GM19193 (cell line): Measurements from ENCODE around the gene HOXB9.

Experiments
- POLR2A ChIP-seq: IDR thresholded peaks from 4 replicates; pipeline ENCODE4 v1.6.1; 2011; ENCODE audit not compliant: insufficient read depth, insufficient read length; ENCODE audit errors: extremely low read depth

HOXB9 gene

DNA sequence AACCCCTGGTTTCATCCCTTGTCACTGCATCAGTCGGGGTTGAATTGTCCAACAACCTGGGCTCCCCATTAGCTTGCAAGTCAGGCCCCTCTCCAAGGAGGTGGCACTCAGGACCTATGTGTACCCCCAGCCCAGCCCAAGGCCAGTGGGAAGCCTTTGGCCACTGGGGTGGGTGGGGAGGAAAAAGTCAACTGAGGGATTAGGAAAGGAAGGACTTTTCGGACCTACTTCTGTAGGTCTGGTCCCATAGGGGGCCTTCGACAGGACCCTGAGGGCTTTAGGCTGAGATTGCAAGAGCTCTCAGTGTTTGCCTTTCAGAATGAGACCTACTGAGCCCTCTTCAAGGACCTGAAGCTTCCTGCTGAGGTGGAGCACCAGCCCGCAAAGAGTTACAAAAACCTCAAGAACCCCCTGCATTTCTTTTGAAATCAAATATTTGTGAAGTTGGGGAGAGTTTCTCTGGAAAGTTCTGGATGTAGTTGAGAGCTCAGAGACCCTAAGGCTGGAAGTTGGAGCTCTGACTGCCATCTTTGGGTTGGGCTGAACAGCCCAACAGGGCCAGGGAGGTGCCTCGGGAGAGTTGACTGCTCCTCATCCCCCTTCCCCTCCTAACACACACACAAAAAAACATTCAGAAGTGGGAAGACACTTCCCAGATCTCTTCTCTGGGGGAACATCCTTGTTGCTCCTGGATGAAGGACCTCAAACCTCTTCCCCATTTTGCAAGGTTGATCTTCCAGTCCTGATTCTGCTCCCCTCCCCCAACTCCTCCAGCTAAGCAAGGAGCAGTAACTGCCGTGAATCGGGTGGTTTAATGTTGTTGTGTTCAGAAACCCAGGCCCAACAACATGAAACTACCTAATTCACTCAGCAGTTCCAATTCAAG, 5.8 kb upstream of the HOXB9 start:
- TF ChIP-seq POLR2A: no peak

DNA sequence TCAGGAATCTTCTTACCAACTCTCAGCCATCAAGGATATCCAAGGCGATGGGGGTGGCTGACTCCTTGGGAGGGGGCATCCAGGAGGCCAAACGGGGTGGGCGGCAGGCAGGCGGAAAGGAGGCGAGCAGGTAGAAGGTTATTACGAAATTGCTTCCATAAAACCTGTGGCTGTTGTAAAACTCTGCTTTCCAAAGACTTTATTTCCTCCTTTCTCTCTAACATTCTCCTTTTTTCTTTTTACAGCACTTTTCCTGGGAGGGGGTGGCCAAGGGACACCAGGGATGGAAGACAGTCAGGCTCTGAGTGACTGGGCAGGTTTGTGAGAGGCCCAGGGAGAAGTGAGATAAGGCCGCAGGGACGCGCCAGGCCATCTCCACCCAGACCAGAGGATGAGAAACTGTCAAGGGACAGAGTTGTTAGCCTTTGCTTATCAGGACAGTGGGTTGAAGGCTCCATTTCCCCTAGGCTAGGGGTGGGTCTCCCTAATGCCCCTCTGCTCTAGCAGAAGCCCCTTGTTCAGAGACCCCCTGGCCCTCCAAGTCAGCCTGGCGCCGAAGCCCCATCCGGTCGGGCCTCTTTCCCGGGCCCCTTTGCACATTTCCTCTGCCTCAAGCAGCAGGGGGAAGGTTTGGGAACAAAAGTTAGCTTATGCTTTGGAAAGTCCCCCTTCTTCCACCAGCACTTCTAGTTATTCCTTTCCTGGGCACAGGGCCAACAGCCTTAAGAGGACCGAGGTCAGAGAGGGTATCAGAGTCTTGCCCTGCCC, 5.0 kb upstream of the HOXB9 start:
- no peak for TF ChIP-seq POLR2A

DNA sequence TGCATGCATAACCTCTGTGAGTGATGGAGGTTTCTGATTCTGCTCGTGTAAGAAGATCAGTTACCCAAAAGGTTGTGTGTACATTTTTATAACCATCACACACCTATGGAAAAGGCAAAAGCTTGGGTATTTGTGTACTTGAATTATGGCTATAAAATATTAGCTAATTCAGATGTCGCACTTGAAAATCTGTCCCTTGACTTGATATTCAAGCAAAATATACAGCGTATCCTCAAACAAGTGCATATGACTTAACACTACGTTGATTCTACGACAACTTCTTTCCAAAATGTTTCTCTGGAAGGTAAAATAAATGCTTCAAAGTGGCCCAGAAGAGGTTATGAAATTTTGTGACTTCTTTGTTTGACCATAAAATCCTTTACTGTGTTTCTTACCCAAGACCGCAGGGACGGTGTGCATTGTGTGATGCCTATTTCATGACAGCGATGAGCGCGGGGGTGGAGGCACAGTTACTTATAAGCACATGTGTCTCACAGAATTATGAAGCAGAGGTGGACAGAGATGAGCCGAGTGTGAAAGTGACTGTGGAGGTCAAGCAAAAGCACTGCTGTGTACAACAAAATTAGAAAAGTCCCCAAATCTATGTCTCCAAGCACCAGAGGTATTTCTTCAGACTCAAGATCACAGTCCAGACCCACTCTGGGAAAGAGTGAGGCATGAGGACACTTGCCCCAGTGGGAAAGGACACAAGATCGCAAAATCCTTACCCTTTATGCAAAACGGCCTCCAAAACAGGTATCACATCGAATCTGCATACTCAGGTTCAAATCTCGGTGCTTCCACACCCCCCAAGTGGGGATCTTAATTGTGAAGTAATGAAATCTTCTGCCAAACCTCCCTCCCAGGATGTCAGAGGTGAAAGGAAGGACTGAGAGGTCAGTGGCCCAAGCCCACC, 4.1 kb upstream of the HOXB9 start:
- TF ChIP-seq POLR2A: no peak

GRCh38 chr17:48629411-48629759, 3.2 kb upstream of the HOXB9 start:
- TF ChIP-seq POLR2A: no peak

GRCh38 chr17:48628649-48629410, 2.7 kb upstream of the HOXB9 start:
- no peak for TF ChIP-seq POLR2A

DNA sequence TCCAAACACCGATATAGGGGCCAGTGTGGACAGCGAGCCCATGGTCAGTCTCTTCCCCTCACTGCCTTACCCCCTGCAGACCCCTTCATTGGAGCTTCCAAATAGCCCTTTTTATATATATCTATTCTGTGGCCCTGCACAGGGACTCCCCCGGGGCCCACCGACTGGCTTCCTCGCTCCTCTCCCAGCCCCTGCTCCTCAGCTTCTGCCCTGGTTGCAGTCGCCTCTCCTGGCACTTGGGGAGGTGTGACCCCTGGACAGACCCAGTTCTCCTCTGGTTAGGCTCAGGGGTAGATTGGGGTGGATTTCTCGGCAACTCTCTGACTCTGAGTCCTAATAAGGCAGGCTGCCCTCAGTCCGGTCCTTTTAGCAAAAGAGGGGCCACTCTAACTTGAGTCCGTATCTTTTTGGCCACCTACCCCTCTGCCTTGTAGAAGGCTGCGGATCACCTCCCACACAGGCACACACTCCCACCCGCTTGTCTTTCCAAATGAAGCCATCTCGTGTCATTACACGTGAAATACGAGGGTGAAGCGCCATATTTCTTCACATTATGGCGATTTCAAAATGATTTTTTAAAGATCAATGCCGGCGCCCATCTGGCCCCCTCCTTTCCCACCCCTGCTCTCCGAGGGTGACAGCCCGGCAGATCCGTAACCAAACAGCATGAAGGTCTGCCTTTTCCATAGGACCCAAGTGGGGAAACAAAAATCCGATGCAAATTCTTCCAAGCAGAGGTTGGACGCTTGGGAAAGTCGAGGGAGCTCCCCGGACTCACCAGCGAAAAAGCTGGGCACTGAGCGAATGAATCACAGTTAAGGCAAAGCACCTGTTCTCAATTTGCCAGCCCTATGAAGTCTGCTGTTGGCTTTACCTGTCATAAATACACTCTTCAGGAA, 1.7 kb upstream of the HOXB9 start:
- no peak for TF ChIP-seq POLR2A

GRCh38 chr17:48627118-48627597, 1.0 kb upstream of the HOXB9 start:
- no peak for TF ChIP-seq POLR2A

GRCh38 chr17:48625495-48626244, 488 bp downstream of the HOXB9 start:
- no peak for TF ChIP-seq POLR2A

- TF ChIP-seq POLR2A: no peak
Observed at GRCh38 chr17:48624544-48625494, 1.3 kb downstream of the HOXB9 start.

- no peak for TF ChIP-seq POLR2A
Observed at GRCh38 chr17:48624118-48624517, 2.0 kb downstream of the HOXB9 start.

GRCh38 chr17:48623583-48623982, 2.6 kb downstream of the HOXB9 start:
- TF ChIP-seq POLR2A: no peak

GRCh38 chr17:48622857-48623256, 3.3 kb downstream of the HOXB9 start:
- no peak for TF ChIP-seq POLR2A
